Stimulated activated effector memory CD8-positive, alpha-beta T cell treated with anti-CD3 and anti-CD28 coated beads, Interleukin-12 subunit alpha, Interleukin-12 subunit beta, amount 100 ng/mL, for 72 hours (primary cell): ENCODE data around the gene ACSS3.
"Not testable (repeated sequence)": the region's sequence is repeated elsewhere in the genome, so short reads cannot be mapped to it uniquely, and the experiment has no call there.

ENCODE experiments used
- ATAC-seq: fragments of 150-1000 bp; cut with Tn5 transposase; 2 replicates; pipeline ENCODE4 v1.10.0; 2021
- DNase-seq, 2 donors: peaks; one replicate each; pipeline ENCODE4 v3.0.0; 2021 to 2022; ENCODE audit warnings: low spot score in 2 of 2
- H3K27ac Mint-ChIP-seq: one replicate; pipeline ENCODE4 v1.8.0; 2022; ENCODE audit warnings: mild to moderate bottlenecking, mixed read lengths
- H3K36me3 Mint-ChIP-seq: one replicate; pipeline ENCODE4 v1.8.0; 2022; ENCODE audit warnings: mild to moderate bottlenecking, mixed read lengths
- H3K4me1 Mint-ChIP-seq: one replicate; pipeline ENCODE4 v1.8.0; 2022; ENCODE audit warnings: mixed read lengths
- H3K4me3 Mint-ChIP-seq: one replicate; pipeline ENCODE4 v1.8.0; 2022; ENCODE audit warnings: mild to moderate bottlenecking, mixed read lengths
- H3K9me3 Mint-ChIP-seq: one replicate; pipeline ENCODE4 v1.8.0; 2022; ENCODE audit warnings: mixed read lengths

Gene ACSS3, protein sequence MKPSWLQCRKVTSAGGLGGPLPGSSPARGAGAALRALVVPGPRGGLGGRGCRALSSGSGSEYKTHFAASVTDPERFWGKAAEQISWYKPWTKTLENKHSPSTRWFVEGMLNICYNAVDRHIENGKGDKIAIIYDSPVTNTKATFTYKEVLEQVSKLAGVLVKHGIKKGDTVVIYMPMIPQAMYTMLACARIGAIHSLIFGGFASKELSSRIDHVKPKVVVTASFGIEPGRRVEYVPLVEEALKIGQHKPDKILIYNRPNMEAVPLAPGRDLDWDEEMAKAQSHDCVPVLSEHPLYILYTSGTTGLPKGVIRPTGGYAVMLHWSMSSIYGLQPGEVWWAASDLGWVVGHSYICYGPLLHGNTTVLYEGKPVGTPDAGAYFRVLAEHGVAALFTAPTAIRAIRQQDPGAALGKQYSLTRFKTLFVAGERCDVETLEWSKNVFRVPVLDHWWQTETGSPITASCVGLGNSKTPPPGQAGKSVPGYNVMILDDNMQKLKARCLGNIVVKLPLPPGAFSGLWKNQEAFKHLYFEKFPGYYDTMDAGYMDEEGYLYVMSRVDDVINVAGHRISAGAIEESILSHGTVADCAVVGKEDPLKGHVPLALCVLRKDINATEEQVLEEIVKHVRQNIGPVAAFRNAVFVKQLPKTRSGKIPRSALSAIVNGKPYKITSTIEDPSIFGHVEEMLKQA

DNA sequence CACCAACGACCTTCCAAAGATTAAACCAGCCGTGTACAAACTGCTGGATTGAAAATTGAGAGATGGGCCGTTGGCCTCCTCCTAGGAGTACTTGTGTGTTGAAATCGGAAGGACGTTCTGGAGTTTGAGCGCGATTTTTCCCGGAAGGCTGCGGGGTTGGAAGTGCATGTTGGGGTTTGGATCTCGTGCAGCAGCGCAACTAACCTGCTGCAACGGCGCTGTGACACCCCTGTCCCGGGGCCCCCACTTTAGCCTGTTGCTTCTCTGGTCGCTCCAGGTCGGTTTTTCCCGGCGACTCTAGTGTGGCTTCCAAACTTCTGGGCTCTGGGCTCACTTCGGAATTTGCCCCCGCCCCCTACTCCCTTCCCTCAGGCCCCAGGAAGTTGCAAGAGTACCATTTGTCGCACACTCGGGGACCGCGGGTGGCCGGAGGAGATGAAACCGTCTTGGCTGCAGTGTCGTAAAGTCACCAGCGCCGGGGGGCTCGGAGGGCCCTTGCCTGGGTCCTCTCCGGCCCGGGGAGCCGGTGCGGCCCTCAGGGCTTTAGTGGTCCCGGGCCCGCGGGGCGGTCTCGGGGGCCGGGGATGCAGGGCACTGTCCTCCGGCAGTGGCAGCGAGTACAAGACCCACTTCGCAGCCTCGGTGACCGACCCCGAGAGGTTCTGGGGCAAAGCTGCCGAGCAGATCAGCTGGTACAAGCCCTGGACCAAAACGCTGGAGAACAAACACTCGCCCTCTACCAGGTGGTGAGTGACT is at the start of gene ACSS3:
TSS of gene ACSS3 (plus strand) at position 394 of the 756 bp plus-strand sequence. CDS start at position 436, 42 bp downstream.
- H3K4me3 Mint-ChIP-seq: no peak within 1 kb of the TSS
- peaks cover 22% of the 10 kb centered on the region for H3K9me3 Mint-ChIP-seq
- ATAC-seq: peak; percentile 34

DNA sequence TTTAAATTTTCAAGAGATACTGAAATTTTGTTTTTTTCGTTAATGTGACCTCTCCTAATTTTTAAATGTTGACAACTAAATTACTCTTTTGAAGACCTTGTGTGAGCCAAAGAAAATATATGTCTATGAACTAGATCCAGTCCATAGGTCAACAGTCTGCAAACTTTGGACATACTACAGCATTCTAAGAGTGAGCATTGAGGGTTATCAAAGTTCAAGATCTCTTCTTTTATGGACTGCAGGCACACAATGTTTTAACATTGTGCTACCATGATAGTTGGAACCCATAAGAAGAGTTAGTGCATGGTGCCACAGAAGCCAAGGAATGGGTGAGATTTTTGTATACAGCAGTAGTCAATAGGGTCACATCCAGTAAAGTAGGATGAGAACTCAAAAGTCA is 43.0 kb upstream of the ACSS3 start:
- peaks cover 8% of the 10 kb centered on the region for H3K9me3 Mint-ChIP-seq
- ATAC-seq: no peak
- H3K4me3 Mint-ChIP-seq: no peak overlapping the region
- no peak overlapping the region for H3K27ac Mint-ChIP-seq
- H3K4me1 Mint-ChIP-seq: no peaks in the 10 kb centered on the region
- no peaks in the 10 kb centered on the region for H3K36me3 Mint-ChIP-seq
- DNase-seq: no peak

More for the DNA sequence above, at the start of gene ACSS3:
- Mint-ChIP-seq H3K4me1 (no peaks in the 10 kb centered on the region), H3K27ac (no peak within 1 kb of the TSS), H3K36me3 (no peaks in the 10 kb centered on the region)
- DNase-seq: no peak

DNA sequence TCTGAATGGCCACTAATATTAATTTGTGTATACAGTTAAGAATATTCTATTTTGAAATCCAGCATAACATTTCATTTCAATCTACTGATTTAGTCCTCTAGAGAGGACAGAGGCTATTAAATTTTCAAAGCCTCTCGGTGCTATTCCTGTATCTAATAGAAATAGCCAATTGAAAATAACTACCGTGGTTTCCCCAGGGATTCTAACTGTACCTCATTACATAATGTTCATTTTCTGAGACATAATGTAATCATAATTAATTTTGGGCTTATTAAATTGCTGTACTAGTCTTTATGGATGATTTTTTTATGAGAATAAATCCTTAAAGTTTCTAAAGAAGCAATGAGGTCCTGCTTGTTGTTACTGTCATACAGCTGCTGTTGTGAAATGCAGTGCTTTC is 38.6 kb upstream of the ACSS3 start:
- Mint-ChIP-seq H3K27ac (no peak overlapping the region), H3K36me3 (no peaks in the 10 kb centered on the region), H3K4me3 (no peak overlapping the region), H3K9me3 (peaks cover 4% of the 10 kb centered on the region), H3K4me1 (no peaks in the 10 kb centered on the region)
- ATAC-seq (no peak), DNase-seq (no peak)

DNA sequence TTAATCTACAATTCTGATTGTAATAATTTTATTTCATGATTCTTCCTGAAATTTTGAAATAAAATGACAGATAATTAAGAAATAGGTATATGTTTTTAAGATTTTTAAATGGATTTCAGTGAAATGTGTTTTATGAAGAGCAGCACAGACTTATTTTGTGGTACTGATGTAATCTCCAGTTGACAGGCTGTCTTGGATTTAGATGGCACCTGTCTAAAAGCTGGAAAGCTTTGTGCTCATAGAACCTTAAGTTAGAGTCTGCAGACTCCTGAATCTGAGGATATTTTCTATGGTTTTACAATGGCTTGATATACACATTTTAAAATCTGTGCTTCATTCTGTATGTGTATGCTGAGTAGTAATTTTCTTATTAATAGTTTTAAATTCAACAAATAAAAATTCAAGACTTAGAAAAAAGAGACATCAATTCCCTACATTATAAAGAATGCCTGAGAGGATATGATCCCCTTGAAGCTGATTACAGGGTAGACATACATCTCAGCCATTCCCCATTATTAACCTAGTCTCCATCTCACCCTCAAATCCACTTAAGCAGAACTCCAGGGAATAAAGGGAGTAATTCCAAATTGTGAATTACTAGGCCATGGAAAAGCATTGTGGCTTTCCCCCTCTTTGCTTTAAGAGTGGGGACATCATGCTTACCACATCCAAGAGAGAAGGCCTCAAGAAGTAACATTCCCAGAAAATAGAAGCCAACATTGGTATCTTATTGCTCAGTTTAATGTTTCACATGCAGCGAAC is 33.7 kb upstream of the ACSS3 start:
- H3K4me3 Mint-ChIP-seq: no peak overlapping the region
- no peak for ATAC-seq
- no peak for DNase-seq
- H3K9me3 Mint-ChIP-seq: peaks cover 14% of the 10 kb centered on the region
- H3K36me3 Mint-ChIP-seq: no peaks in the 10 kb centered on the region
- no peak overlapping the region for H3K27ac Mint-ChIP-seq
- no peaks in the 10 kb centered on the region for H3K4me1 Mint-ChIP-seq

DNA sequence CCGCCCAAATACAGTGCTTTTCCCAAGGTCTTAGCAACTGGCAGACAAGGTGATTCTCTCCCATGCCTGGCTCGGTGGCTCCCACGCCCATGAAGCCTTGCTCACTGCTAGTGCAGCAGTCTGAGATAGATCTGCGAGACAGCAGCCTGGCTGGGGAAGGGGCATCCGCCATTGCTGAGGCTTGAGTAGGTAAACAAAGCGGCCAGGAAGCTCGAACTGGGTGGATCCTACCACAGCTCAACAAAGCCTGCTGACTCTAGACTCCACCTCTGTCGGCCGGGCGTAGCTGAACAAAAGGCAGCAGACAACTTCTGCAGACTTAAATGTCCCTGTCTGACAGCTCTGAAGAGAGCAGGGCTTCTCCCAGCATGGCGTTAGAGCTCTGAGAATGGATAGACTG is 12.9 kb upstream of the ACSS3 start:
- ATAC-seq, H3K4me1 Mint-ChIP-seq, DNase-seq, H3K27ac Mint-ChIP-seq, H3K36me3 Mint-ChIP-seq, H3K4me3 Mint-ChIP-seq, H3K9me3 Mint-ChIP-seq: not testable (repeated sequence)

DNA sequence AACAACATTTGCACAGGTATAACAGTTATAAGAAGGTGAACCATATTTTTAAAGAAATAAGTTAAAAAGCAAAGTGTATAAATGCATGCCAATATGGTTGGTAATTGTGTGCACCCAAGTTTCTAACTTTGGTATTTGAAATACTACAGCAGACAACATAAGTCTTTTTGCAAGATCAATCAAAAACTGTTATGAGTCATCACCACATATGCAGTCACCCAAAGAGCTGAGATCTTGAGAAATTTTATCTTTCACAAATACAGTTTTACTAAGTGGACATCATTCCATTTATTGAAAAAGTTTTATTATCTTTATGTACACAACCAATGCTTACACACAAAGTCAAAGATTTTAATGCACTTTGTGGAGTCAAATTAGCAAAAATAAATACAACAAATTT is 7.0 kb upstream of the ACSS3 start:
- Mint-ChIP-seq H3K36me3 (no peaks in the 10 kb centered on the region), H3K9me3 (peaks cover 7% of the 10 kb centered on the region), H3K27ac (no peak overlapping the region), H3K4me1 (no peaks in the 10 kb centered on the region), H3K4me3 (no peak overlapping the region)
- DNase-seq: no peak
- no peak for ATAC-seq

DNA sequence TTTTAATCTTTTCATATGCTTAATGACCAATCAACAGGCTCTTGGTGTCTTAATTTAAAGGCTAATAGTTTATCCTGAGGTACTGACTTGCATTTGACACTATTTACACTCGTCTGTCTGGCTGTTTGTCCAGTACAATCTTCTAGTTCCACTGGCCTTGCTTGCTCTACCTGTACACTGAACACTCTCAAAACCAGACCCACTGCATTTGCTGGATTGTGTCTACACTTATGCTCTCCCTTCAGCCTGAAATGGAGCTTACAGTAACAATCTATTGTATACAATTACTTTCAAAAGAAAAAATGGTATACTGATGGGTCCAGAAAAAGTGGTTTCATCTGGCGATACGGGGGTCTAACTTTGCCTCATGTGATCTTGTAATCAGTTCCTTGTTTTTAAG is 2.3 kb upstream of the ACSS3 start:
- Mint-ChIP-seq H3K36me3 (no peaks in the 10 kb centered on the region), H3K4me1 (no peaks in the 10 kb centered on the region), H3K4me3 (no peak overlapping the region), H3K9me3 (peaks cover 20% of the 10 kb centered on the region), H3K27ac (no peak overlapping the region)
- ATAC-seq: no peak
- no peak for DNase-seq

DNA sequence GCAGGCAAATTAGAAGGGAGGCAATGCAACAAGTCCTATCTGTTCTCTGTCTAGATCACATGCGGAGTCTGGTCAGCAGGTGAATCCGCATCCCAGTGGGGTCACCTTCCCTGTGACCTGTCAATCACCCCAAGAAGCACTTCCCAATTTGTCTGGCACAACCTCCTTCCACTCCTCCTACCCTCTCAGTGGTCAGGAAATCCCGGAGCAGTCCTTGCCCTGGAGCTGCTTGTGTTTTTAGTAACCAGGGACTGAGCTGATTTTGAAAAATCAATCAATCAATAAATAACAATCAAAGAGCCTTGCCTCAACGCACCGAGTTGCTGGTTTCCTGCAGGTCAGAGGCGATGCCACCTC is 572 bp upstream of the ACSS3 start:
- Mint-ChIP-seq H3K4me3 (no peak overlapping the region), H3K36me3 (no peaks in the 10 kb centered on the region), H3K9me3 (peaks cover 20% of the 10 kb centered on the region), H3K27ac (no peak overlapping the region), H3K4me1 (no peaks in the 10 kb centered on the region)
- ATAC-seq (no peak), DNase-seq (no peak)

DNA sequence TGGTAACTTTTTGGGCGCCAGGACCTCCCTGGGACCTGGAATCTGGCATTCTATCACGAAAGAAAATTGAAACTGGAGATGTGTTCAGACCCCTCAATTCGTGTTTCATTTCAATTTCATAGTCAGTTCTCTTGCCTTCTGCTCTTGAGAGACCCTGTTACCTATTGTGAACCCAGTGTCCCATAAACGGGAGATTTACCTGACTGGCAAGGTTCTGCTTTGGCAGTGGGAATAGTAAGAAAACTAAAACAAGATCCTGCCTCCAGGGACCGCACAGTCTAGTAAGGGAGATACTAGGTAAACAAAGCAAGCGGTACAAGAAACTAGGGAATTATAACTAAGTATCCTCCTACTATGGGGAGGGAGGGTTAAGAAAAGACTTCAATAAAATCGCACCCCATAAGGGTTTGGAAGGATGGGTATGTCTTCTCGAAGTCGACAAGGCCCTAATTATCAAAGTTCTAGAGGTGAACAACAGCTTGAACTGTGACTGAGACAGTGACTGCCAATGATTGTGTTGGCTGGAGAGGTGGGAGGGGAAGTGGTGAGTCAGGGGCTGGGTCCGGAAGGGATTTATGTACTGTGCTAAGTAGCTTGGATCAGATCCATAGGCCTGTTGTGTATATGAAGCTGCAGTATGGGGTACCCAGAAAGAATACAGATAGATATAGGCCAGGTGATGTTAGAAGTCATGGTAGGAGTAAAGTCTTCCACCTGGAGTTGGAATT is 754 bp downstream of the ACSS3 start:
- ATAC-seq (no peak), DNase-seq (no peak)
- Mint-ChIP-seq H3K36me3 (no peaks in the 10 kb centered on the region), H3K9me3 (peaks cover 23% of the 10 kb centered on the region), H3K4me3 (no peak overlapping the region), H3K27ac (no peak overlapping the region), H3K4me1 (no peaks in the 10 kb centered on the region)

DNA sequence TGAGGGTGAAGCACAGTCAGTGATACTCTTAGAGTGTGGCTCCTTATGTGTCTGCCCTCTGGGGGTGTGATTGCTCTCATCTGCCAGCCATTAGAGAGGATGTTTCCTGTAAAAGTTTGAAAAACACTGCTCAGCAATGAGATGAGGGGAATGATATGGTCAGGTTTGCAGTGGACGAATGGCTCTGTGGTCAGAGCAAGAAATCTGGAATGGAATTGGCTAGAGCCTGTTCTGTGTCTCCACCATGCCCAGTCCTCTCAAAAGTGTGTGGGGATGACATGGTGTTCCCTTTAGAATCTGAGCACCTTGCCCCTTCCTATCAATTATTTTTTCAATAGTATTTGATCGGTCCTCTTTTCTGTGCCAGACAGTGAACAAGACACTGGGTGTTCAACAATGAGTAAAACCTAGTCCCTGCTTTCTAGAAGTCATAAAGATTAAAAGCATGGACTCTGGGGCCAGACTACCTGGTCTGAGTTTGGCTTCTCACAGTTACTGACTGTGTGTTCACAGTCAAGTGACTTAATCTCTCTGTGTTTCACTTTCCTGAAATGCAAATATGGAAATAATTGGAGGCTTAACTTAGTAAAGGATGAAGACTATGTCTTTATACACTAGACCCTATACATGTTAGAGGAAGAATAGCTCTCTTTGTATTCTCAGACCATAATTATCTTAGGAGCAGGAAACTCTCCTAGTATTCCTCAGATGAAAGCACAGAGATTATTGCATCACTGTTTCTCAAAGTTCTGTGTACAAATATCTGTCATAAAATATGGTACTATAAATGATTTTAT is 1.6 kb downstream of the ACSS3 start:
- H3K36me3 Mint-ChIP-seq: no peaks in the 10 kb centered on the region
- no peak overlapping the region for H3K27ac Mint-ChIP-seq
- ATAC-seq (no peak), DNase-seq (no peak)
- peaks cover 28% of the 10 kb centered on the region for H3K9me3 Mint-ChIP-seq
- no peak overlapping the region for H3K4me3 Mint-ChIP-seq
- no peaks in the 10 kb centered on the region for H3K4me1 Mint-ChIP-seq

DNA sequence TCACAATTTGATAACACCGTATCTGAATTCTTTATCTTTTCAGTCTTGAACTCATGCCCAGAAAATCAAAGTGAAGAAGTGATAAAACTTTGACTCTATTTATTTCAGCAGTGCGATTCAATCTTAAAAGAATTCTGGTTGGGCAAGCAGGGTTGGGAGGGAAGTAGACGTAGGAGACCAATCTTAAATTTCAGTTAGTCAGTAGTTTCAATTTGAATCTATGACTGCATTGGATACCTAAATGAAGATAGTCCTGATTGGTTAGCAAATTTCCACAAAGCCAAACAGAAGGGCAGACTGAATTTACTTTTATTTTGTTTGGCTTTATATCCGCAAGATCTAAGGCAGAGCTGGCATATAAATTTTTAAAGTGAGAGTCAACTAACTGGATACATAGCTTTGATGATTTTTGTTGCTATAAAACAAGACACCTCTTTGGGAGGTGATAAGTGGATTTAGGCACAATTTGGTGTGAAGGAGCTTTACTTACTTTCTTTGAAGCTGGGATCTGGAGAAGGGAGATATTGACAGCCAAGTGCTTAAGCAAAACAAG is 2.6 kb downstream of the ACSS3 start:
- Mint-ChIP-seq H3K36me3 (no peaks in the 10 kb centered on the region), H3K4me3 (no peak overlapping the region), H3K9me3 (peaks cover 26% of the 10 kb centered on the region), H3K4me1 (no peaks in the 10 kb centered on the region), H3K27ac (no peak overlapping the region)
- DNase-seq: no peak
- ATAC-seq: no peak

DNA sequence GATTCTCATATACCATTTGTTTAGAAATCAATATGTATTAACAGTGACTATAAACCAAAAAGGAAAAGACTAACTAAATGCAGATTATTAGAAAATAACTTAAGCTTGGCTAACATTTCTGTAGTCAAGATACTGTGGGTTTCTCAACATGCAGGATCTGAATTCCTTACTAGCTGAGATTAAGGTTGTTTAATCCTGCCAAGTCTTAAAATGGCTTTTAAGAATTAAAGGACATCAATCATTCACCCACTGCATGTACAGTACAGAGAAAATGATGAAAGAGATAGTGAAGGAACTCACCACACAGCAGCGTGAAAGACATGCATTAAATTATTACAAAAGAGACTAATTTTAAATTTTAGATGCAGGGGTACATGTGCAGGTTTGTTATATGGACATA is 3.8 kb downstream of the ACSS3 start:
- ATAC-seq (no peak), DNase-seq (no peak)
- Mint-ChIP-seq H3K9me3 (peaks cover 23% of the 10 kb centered on the region), H3K27ac (no peak overlapping the region), H3K4me3 (no peak overlapping the region), H3K4me1 (no peaks in the 10 kb centered on the region), H3K36me3 (no peaks in the 10 kb centered on the region)

DNA sequence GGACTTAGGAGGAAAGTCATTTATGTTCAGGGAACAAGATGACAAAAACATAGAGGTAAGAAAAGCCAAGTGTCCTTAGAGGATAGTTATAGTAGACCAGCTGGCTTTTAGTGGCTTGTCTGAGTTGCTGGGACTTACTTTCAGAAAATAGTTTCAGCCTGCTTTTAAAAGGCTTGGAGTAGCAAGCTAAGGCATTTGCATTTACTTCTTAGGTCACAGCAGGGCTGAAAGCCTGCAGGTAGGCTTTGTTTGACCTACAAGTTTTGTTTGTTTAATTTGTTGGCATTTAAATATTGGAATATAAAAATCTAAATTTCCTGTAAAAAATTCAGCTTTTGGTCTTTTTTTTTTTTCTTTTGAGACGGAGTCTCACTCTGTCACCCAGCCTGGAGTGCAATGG is 5.1 kb downstream of the ACSS3 start:
- no peak for ATAC-seq
- Mint-ChIP-seq H3K36me3 (no peaks in the 10 kb centered on the region), H3K4me1 (no peaks in the 10 kb centered on the region), H3K27ac (no peak overlapping the region), H3K4me3 (no peak overlapping the region), H3K9me3 (peaks cover 24% of the 10 kb centered on the region)
- no peak for DNase-seq
